Measurements from ENCODE around the gene TMEM63C. TPM values are rescaled to one million over a fixed set of nuclear protein-coding genes. Genes with fewer than 3 reads are reported as not detected.

TMEM63C gene, protein sequence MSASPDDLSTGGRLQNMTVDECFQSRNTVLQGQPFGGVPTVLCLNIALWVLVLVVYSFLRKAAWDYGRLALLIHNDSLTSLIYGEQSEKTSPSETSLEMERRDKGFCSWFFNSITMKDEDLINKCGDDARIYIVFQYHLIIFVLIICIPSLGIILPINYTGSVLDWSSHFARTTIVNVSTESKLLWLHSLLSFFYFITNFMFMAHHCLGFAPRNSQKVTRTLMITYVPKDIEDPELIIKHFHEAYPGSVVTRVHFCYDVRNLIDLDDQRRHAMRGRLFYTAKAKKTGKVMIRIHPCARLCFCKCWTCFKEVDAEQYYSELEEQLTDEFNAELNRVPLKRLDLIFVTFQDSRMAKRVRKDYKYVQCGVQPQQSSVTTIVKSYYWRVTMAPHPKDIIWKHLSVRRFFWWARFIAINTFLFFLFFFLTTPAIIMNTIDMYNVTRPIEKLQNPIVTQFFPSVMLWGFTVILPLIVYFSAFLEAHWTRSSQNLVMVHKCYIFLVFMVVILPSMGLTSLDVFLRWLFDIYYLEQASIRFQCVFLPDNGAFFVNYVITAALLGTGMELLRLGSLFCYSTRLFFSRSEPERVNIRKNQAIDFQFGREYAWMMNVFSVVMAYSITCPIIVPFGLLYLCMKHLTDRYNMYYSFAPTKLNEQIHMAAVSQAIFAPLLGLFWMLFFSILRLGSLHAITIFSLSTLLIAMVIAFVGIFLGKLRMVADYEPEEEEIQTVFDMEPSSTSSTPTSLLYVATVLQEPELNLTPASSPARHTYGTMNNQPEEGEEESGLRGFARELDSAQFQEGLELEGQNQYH
- 2.3 TPM for polyA plus RNA-seq (2013, experiment 1 of 2)
- 2.1 TPM for polyA plus RNA-seq (2013, experiment 2 of 2)

DNA sequence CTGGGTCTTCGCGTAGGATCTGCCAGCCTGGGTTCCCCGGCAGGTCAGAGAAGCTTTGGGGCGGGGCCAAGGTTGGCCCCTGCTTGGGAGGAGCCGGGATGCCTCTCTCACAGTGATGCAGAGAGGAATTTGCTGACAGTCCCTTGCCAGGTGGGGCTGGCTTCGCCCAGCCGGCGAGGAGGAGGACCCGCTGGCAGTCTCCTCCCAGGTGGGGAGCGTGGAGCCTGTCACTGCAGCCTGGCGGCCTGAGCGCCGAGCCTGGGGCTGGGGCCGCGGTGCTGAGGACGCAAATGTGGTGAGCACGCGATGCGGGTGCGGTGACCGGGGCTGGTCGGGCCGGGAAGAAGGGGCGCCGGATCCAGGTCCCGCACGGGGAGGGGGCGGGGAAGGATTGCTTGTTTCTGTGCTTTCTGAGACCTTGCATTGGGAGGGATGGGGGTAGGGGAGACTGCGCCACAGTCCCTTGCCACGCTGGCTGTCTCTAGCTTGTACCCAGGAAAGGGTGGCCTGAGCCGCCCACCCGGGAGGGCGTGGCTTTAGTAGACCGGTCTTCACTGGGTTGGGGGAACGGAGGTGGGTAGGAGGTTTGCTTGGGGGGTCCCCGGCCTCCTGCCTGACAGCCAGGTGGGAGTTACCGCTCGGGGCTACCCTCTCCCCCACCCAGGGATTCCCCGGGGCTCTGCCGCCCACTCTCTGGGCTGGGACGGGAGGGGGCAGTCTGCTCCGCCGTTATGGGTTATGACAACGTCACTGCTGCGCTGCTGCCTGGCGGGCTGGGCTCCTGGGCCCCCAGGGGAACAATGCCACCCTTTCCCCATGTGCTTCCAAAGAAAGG lies at the start of gene TMEM63C:
Gene TMEM63C, plus strand, starts transcription at position 196 of the 835 bp plus-strand sequence. CDS start 37,016 bp downstream, outside the sequence.
- H3K9ac ChIP-seq (ENCODE audit: low read length): peak within 1 kb of the TSS; percentile 61
- no CpG with 5 or more reads among the region's 46 CpGs for WGBS (ENCODE audit: extremely low coverage, insufficient coverage, low lambda C conversion rate)
- no peaks in the 10 kb centered on the region for H3K36me3 ChIP-seq (ENCODE audit: control insufficient read depth, insufficient read depth, low read length)
- H3K79me1 ChIP-seq (ENCODE audit: low read length): no peaks in the 10 kb centered on the region
- H3K23ac ChIP-seq (ENCODE audit: low read length): no peak within 1 kb of the TSS
- H3K27ac ChIP-seq (ENCODE audit: low read depth, low read length): no peak within 1 kb of the TSS
- peak; percentile 98 for DNase-seq
- H3K79me2 ChIP-seq (ENCODE audit: control insufficient read depth, insufficient read depth, low read length): no peaks in the 10 kb centered on the region
- H2AK5ac ChIP-seq (ENCODE audit: low read length): no peak within 1 kb of the TSS
- H2BK15ac ChIP-seq (replicated peaks; ENCODE audit: low read depth): no peak within 1 kb of the TSS
- H2BK120ac ChIP-seq (ENCODE audit: low read depth, low read length): no peak within 1 kb of the TSS
- peaks cover 5% of the 10 kb centered on the region for H3K4me1 ChIP-seq (ENCODE audit: control insufficient read depth, low read depth, low read length)
- peak within 1 kb of the TSS; percentile 87 for H3K56ac ChIP-seq (ENCODE audit: low read length)
- no peaks in the 10 kb centered on the region for H3K27me3 ChIP-seq (ENCODE audit: insufficient read depth, low read length, poor library complexity)
- no peak within 1 kb of the TSS for H4K5ac ChIP-seq (ENCODE audit: low read length)
- peak within 1 kb of the TSS; percentile 80 for H3K4me2 ChIP-seq (ENCODE audit: low read length)
- H3K18ac ChIP-seq (ENCODE audit: low read length): no peak within 1 kb of the TSS
- no peak within 1 kb of the TSS for H4K8ac ChIP-seq (ENCODE audit: low read depth, low read length)
- peak within 1 kb of the TSS; percentile 67 for H3K4me3 ChIP-seq (ENCODE audit: low read length)
- H2BK5ac ChIP-seq (ENCODE audit: low read length): no peak within 1 kb of the TSS
- H3K4ac ChIP-seq (ENCODE audit: low read depth, low read length): no peak within 1 kb of the TSS

DNA sequence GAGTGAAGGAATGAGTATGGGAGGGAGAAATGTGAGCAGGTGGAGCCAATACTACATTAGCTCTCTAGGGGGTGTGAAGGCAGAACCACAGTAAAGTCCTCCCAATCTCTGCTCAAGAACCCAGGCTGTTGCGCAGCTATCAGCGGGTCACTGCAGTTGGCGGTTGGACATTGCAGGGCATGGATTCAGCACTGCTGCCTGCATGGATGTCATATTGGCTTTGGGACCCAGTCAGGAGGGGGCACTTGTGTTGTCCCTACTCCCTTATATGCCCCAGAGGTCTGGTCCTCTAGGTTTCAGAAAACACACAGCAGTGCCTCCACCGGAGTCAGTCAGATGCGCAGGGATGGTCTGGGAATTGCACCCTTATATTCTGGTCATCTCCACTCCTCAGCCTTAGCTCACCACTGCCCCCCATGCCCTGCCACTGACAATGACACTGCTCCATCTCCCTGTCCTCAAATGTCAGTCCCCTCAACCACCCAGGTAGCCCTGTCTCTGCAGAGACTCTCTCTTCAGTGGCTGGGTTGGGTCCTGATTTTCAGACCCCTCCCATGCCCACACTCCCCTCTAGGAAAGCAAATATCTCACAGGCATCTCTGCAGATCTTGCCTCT lies 49.6 kb upstream of the TMEM63C start:
- H3K18ac ChIP-seq (ENCODE audit: low read length): no peak overlapping the region
- no peak overlapping the region for H3K23ac ChIP-seq (ENCODE audit: low read length)
- H3K9ac ChIP-seq (ENCODE audit: low read length): no peak overlapping the region
- no peaks in the 10 kb centered on the region for H3K79me1 ChIP-seq (ENCODE audit: low read length)
- WGBS (ENCODE audit: extremely low coverage, insufficient coverage, low lambda C conversion rate): no CpG with 5 or more reads among the region's 5 CpGs
- H3K27ac ChIP-seq (ENCODE audit: low read depth, low read length): no peak overlapping the region
- no peak overlapping the region for H3K56ac ChIP-seq (ENCODE audit: low read length)
- no peak overlapping the region for H3K4me3 ChIP-seq (ENCODE audit: low read length)
- no peak overlapping the region for H2BK15ac ChIP-seq (replicated peaks; ENCODE audit: low read depth)
- H3K27me3 ChIP-seq (ENCODE audit: insufficient read depth, low read length, poor library complexity): no peaks in the 10 kb centered on the region
- H2AK5ac ChIP-seq (ENCODE audit: low read length): no peak overlapping the region
- H3K36me3 ChIP-seq (ENCODE audit: control insufficient read depth, insufficient read depth, low read length): no peaks in the 10 kb centered on the region
- no peak overlapping the region for H3K4ac ChIP-seq (ENCODE audit: low read depth, low read length)
- H3K4me2 ChIP-seq (ENCODE audit: low read length): no peak overlapping the region
- no peak overlapping the region for H4K8ac ChIP-seq (ENCODE audit: low read depth, low read length)
- no peak overlapping the region for H2BK5ac ChIP-seq (ENCODE audit: low read length)
- no peak overlapping the region for H2BK120ac ChIP-seq (ENCODE audit: low read depth, low read length)
- H4K5ac ChIP-seq (ENCODE audit: low read length): no peak overlapping the region
- no peaks in the 10 kb centered on the region for H3K79me2 ChIP-seq (ENCODE audit: control insufficient read depth, insufficient read depth, low read length)
- H3K4me1 ChIP-seq (ENCODE audit: control insufficient read depth, low read depth, low read length): no peaks in the 10 kb centered on the region
- DNase-seq: no peak

DNA sequence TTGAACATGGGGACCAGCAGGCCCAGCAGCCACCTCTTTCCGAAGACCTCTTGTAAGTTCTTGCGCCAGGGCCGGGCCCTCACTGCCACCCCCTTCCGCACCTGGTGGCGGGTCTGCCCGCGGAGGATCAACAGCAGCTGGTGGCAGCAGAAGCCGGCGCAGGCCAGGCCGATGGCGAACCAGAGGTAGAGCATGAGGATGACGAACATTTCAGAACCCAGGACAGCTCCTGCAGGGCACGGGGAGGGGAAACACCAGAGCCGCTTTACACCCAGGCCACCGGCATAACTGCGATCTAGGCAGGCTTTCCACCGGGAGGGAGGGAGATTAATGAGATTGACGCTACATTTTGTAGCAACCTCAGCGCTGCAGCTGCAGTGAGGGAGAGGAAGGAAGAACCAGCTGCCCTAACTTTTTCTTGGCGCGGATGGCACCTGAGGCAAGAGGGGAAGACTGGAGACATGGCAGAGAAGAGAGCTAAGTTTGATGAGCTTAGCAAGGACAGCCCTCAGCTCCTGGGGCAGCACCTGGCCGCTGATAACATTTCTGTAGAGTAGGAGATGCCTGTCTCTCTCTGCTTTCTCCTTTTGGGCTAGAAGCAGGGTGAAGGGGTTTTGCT lies 47.8 kb upstream of the TMEM63C start:
- Histone ChIP-seq H4K8ac (ENCODE audit: low read depth, low read length) (no peak overlapping the region), H2AK5ac (ENCODE audit: low read length) (no peak overlapping the region), H3K56ac (ENCODE audit: low read length) (no peak overlapping the region), H3K4me1 (ENCODE audit: control insufficient read depth, low read depth, low read length) (no peaks in the 10 kb centered on the region), H3K4me3 (ENCODE audit: low read length) (no peak overlapping the region), H3K27me3 (ENCODE audit: insufficient read depth, low read length, poor library complexity) (no peaks in the 10 kb centered on the region), H3K4me2 (ENCODE audit: low read length) (no peak overlapping the region), H2BK15ac (replicated peaks; ENCODE audit: low read depth) (no peak overlapping the region), H3K4ac (ENCODE audit: low read depth, low read length) (no peak overlapping the region), H3K18ac (ENCODE audit: low read length) (no peak overlapping the region), H3K36me3 (ENCODE audit: control insufficient read depth, insufficient read depth, low read length) (no peaks in the 10 kb centered on the region), H3K79me2 (ENCODE audit: control insufficient read depth, insufficient read depth, low read length) (no peaks in the 10 kb centered on the region), H2BK120ac (ENCODE audit: low read depth, low read length) (no peak overlapping the region), H3K27ac (ENCODE audit: low read depth, low read length) (no peak overlapping the region), H4K5ac (ENCODE audit: low read length) (no peak overlapping the region), H3K79me1 (ENCODE audit: low read length) (no peaks in the 10 kb centered on the region), H3K9ac (ENCODE audit: low read length) (no peak overlapping the region), H2BK5ac (ENCODE audit: low read length) (no peak overlapping the region), H3K23ac (ENCODE audit: low read length) (no peak overlapping the region)
- DNase-seq: peak; percentile 84
- WGBS (ENCODE audit: extremely low coverage, insufficient coverage, low lambda C conversion rate): no CpG with 5 or more reads among the region's 22 CpGs

DNA sequence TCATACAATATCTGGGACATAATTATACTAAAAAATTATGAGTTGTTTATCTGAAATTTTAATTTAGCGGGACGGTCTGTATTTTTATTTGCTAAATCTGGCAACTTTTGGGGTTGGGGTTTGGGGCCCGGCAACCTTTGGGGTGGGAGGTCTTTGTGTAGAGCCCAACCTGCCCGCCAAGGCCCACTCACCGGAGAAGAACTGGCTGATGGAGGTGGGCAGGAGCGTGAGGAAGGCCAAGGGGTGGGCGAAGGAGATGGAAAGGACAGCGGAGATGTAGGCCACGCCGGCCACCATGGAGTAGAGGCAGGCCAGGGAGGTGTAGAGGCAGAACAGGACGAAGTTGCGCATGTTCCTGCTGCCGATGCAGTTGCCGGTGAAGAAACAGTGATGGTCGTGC lies 42.6 kb upstream of the TMEM63C start:
- no peak overlapping the region for H3K4me2 ChIP-seq (ENCODE audit: low read length)
- H2AK5ac ChIP-seq (ENCODE audit: low read length): no peak overlapping the region
- no peaks in the 10 kb centered on the region for H3K36me3 ChIP-seq (ENCODE audit: control insufficient read depth, insufficient read depth, low read length)
- H3K27me3 ChIP-seq (ENCODE audit: insufficient read depth, low read length, poor library complexity): no peaks in the 10 kb centered on the region
- DNase-seq: no peak
- no peak overlapping the region for H2BK15ac ChIP-seq (replicated peaks; ENCODE audit: low read depth)
- no peaks in the 10 kb centered on the region for H3K79me1 ChIP-seq (ENCODE audit: low read length)
- no peak overlapping the region for H3K18ac ChIP-seq (ENCODE audit: low read length)
- no peak overlapping the region for H3K9ac ChIP-seq (ENCODE audit: low read length)
- no CpG with 5 or more reads among the region's 15 CpGs for WGBS (ENCODE audit: extremely low coverage, insufficient coverage, low lambda C conversion rate)
- no peak overlapping the region for H3K4me3 ChIP-seq (ENCODE audit: low read length)
- no peak overlapping the region for H4K5ac ChIP-seq (ENCODE audit: low read length)
- H3K79me2 ChIP-seq (ENCODE audit: control insufficient read depth, insufficient read depth, low read length): no peaks in the 10 kb centered on the region
- no peak overlapping the region for H3K4ac ChIP-seq (ENCODE audit: low read depth, low read length)
- peak overlapping the region; percentile 37 for H3K56ac ChIP-seq (ENCODE audit: low read length)
- H3K23ac ChIP-seq (ENCODE audit: low read length): peak overlapping the region; percentile 15
- no peak overlapping the region for H2BK120ac ChIP-seq (ENCODE audit: low read depth, low read length)
- H3K27ac ChIP-seq (ENCODE audit: low read depth, low read length): no peak overlapping the region
- H4K8ac ChIP-seq (ENCODE audit: low read depth, low read length): no peak overlapping the region
- H3K4me1 ChIP-seq (ENCODE audit: control insufficient read depth, low read depth, low read length): peaks cover 7% of the 10 kb centered on the region
- H2BK5ac ChIP-seq (ENCODE audit: low read length): no peak overlapping the region
